ENCODE results near the gene MARCKS. TPM values are rescaled to one million over a fixed set of nuclear protein-coding genes. Genes with fewer than 3 reads are reported as not detected.

The MARCKS gene
- total and polyA plus RNA-seq, 2 donors (not counting 3 experiments of a cell fraction or from before 2014, with no cell fraction given) = 59.5 to 315 TPM

- no peak for FAIRE-seq
- H4K20me1 ChIP-seq (replicated peaks; ENCODE audit: control insufficient read depth, extremely low read depth, insufficient read depth, low read length) = no peaks in the 10 kb centered on the region
- H3K9me3 ChIP-seq (replicated peaks; ENCODE audit: control insufficient read depth, insufficient read depth, low read length) = no peaks in the 10 kb centered on the region
- DNase-seq (ENCODE audit: low read depth, low spot score) = no peak
- H3K27me3 ChIP-seq (ENCODE audit: control insufficient read depth in 2 of 2, insufficient read depth in 2 of 2, low read length in 2 of 2) = no peaks in the 10 kb centered on the region
- peaks cover 12% of the 10 kb centered on the region for H3K79me2 ChIP-seq (ENCODE audit: control insufficient read depth, insufficient read depth, low read length)
- ChIA-PET POLR2A (no interaction called here), CTCF (interaction anchor here (1.4 kb wide), 1 partner anchor 9 kb away, joined by 3 read pairs; no protein-coding TSS in a partner anchor)
- H3K4me1 ChIP-seq (ENCODE audit: control insufficient read depth, extremely low read depth, insufficient read depth, low read length) = peaks cover 21% of the 10 kb centered on the region
- no peaks in the 10 kb centered on the region for H3K9me1 ChIP-seq (replicated peaks; ENCODE audit: control insufficient read depth, extremely low read depth, insufficient read depth, low read length)
- no peak overlapping the region for H3K27ac ChIP-seq (ENCODE audit: insufficient read depth, low read depth, low read length)
- dilution Hi-C loops (cut with MboI; ENCODE audit: extremely low pct_ligation_motif_present, low sequenced_read_pairs) (no loop called here), intact Hi-C loops (cut with micrococcal nuclease) (no loop called here)
- no peak for TF ChIP-seq EZH2 (IDR thresholded peaks at IDR 0.05; ENCODE audit: borderline replicate concordance, low read depth, low read length, severe bottlenecking)
- no peak for TF ChIP-seq CTCF (IDR thresholded peaks at IDR 0.05; ENCODE audit: extremely low read depth in 1 of 2, insufficient read depth in 1 of 2, low read depth in 1 of 2, low read length in 2 of 2)
- TF ChIP-seq JUN (IDR thresholded peaks at IDR 0.05; ENCODE audit: borderline replicate concordance, insufficient read depth, insufficient read length, low read depth) = no peak
- no peak overlapping the region for H3K4me2 ChIP-seq (ENCODE audit: insufficient read depth, low read length)
- no peak overlapping the region for H3K4me3 ChIP-seq (replicated peaks in 1 of 3; ENCODE audit: insufficient read depth in 1 of 3, low read depth in 1 of 3, low read length in 3 of 3)
- no peak overlapping the region for H3K9ac ChIP-seq (replicated peaks; ENCODE audit: extremely low read depth, insufficient read depth, low read length)
- H3K36me3 ChIP-seq (ENCODE audit: control insufficient read depth in 2 of 2, extremely low read depth in 1 of 2, insufficient read depth in 2 of 2, low read length in 2 of 2) = no peaks in the 10 kb centered on the region
- no peak overlapping the region for H2AFZ ChIP-seq (ENCODE audit: low read depth, low read length)
- no TSS peak for BruUV-seq (replicated peaks)
Measured at GRCh38 chr6:113853252-113853651, 3.9 kb upstream of the MARCKS start.

Data from endothelial cell of umbilical vein (primary cell).